22Rv1 (cell line): ENCODE results near the gene CD34.
"Not testable (repeated sequence)": the region's sequence is repeated elsewhere in the genome, so short reads cannot be mapped to it uniquely, and the experiment has no call there.

Source experiments
- CTCF ChIP-seq: fragments of 450-650 bp; IDR thresholded peaks from 2 replicates; pipeline ENCODE4 v1.5.1; 2017; ENCODE audit warnings: mild to moderate bottlenecking
- ZFX ChIP-seq: fragments of 450-650 bp; IDR thresholded peaks from 2 replicates; pipeline ENCODE4 v1.6.1; 2017; ENCODE audit warnings: antibody characterized with exemption, borderline replicate concordance

- TF ChIP-seq CTCF, ZFX: not testable (repeated sequence)
Measured at GRCh38 chr1:207925969-207926368, 15.0 kb upstream of the CD34 start.
